ENCODE results near the gene NME7. TPM values are rescaled to one million over a fixed set of nuclear protein-coding genes. Genes with fewer than 3 reads are reported as not detected.
A peak's percentile ranks its signal among the peaks of the same experiment; 100 is the strongest.

Gene NME7
- total RNA-seq, 1 donor from 2014 or later: 12.5 TPM

- peak overlapping the region; percentile 0 to 22 (median 11) for H3K4me3 ChIP-seq (ENCODE audit: low read length in 3 of 3)
- peaks cover 26 to 36% (median 34%) of the 10 kb centered on the region in 3 donors for H3K36me3 ChIP-seq (ENCODE audit: control insufficient read depth in 3 of 3, insufficient read depth in 3 of 3, low read length in 3 of 3)
- H3K9me3 ChIP-seq (ENCODE audit: control insufficient read depth in 3 of 3, low read length in 3 of 3): no peaks in the 10 kb centered on the region
- peak overlapping the region in 2 of 3 donors; percentile 39 to 69 for H3K9ac ChIP-seq (ENCODE audit: low read depth in 1 of 3, low read length in 3 of 3)
- peaks cover 67 to 87% (median 69%) of the 10 kb centered on the region in 3 donors for H3K4me1 ChIP-seq (ENCODE audit: control insufficient read depth in 3 of 3, insufficient read depth in 3 of 3, low read length in 3 of 3)
- no peaks in the 10 kb centered on the region for H3K27me3 ChIP-seq (ENCODE audit: control insufficient read depth in 3 of 3, insufficient read depth in 3 of 3, low read length in 3 of 3)
- H3K27ac ChIP-seq (ENCODE audit: low read depth, low read length): peak overlapping the region; percentile 86
Observed at GRCh38 chr1:169117014-169117413, 250.6 kb downstream of the NME7 start.

DNA sequence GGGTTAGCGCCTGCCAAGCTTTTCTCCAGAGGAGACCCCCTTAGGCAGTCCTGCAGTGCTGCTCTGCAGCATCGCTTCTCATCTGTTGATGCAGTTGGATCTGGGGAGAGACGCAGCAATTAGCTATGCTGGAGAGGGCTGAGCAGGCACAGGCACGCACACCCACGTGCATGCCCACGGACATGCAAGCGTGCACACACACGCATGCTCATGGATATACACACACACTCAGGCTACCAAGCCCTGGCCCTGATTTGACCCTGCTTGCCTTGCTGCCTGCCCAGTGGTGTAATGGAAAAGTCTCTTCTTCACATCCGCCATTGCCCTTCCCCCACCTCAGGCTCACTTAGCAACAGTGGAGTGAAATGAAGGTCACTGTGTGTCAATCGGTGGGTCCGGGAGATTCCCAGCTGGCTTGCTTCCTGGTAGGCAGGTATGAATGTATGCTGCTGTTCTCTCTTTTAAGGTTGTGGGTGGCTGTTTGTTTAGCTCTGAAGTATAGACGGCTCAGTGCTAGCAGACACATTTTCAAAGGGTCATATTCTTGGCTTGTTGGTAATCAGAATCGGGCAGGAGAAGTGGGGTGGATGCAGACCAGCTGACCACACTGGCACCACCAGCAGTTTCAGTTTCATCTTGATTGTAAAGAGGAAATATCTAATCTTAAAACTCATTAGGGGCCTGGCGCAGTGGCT is 251.6 kb downstream of the NME7 start:
- Histone ChIP-seq H3K27ac (ENCODE audit: low read depth, low read length) (peak overlapping the region; percentile 86), H3K9me3 (ENCODE audit: control insufficient read depth in 3 of 3, low read length in 3 of 3) (no peaks in the 10 kb centered on the region), H3K27me3 (ENCODE audit: control insufficient read depth in 3 of 3, insufficient read depth in 3 of 3, low read length in 3 of 3) (no peaks in the 10 kb centered on the region), H3K36me3 (ENCODE audit: control insufficient read depth in 3 of 3, insufficient read depth in 3 of 3, low read length in 3 of 3) (peaks cover 26 to 34% (median 29%) of the 10 kb centered on the region in 3 donors), H3K4me1 (ENCODE audit: control insufficient read depth in 3 of 3, insufficient read depth in 3 of 3, low read length in 3 of 3) (peaks cover 67 to 87% (median 72%) of the 10 kb centered on the region in 3 donors), H3K9ac (ENCODE audit: low read depth in 1 of 3, low read length in 3 of 3) (peak overlapping the region; percentile 60 to 69 (median 66)), H3K4me3 (ENCODE audit: low read length in 3 of 3) (peak overlapping the region; percentile 54 to 62 (median 62))

GRCh38 chr1:169113613-169114119 is 253.9 kb downstream of the NME7 start:
- peaks cover 65 to 80% (median 69%) of the 10 kb centered on the region in 3 donors for H3K4me1 ChIP-seq (ENCODE audit: control insufficient read depth in 3 of 3, insufficient read depth in 3 of 3, low read length in 3 of 3)
- peak overlapping the region; percentile 86 for H3K27ac ChIP-seq (ENCODE audit: low read depth, low read length)
- no peaks in the 10 kb centered on the region for H3K27me3 ChIP-seq (ENCODE audit: control insufficient read depth in 3 of 3, insufficient read depth in 3 of 3, low read length in 3 of 3)
- H3K9me3 ChIP-seq (ENCODE audit: control insufficient read depth in 3 of 3, low read length in 3 of 3): no peaks in the 10 kb centered on the region
- H3K9ac ChIP-seq (ENCODE audit: low read depth in 1 of 3, low read length in 3 of 3): peak overlapping the region; percentile 19 to 70 (median 54)
- H3K4me3 ChIP-seq (ENCODE audit: low read length in 3 of 3): peak overlapping the region; percentile 34 to 49 (median 42)
- H3K36me3 ChIP-seq (ENCODE audit: control insufficient read depth in 3 of 3, insufficient read depth in 3 of 3, low read length in 3 of 3): peaks cover 23 to 35% (median 26%) of the 10 kb centered on the region in 3 donors

DNA sequence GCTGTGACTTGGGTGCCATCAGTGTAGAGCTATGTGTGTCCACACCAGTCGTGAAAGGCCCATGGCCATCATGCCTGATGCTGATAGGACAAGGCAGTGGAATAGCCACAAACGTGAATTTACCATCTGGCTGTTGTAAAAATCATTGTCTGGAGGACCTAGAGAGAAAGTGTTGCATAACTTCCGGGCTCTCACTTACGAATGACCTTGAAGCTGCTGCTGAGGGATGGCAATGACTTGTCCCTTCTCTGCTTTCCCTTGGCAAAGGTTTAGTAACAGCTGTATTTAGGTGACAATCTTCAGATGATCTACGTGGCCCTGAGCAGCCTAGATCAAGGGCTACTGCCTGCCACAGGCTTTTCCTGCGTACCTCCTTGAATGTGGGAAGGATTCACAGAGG is 255.4 kb downstream of the NME7 start:
- Histone ChIP-seq H3K4me3 (ENCODE audit: low read length in 3 of 3) (peak overlapping the region in 2 of 3 donors; percentile 4 to 36), H3K4me1 (ENCODE audit: control insufficient read depth in 3 of 3, insufficient read depth in 3 of 3, low read length in 3 of 3) (peaks cover 51 to 69% (median 57%) of the 10 kb centered on the region in 3 donors), H3K27ac (ENCODE audit: low read depth, low read length) (peak overlapping the region; percentile 86), H3K36me3 (ENCODE audit: control insufficient read depth in 3 of 3, insufficient read depth in 3 of 3, low read length in 3 of 3) (peaks cover 26 to 36% (median 32%) of the 10 kb centered on the region in 3 donors), H3K9ac (ENCODE audit: low read depth in 1 of 3, low read length in 3 of 3) (peak overlapping the region; percentile 70 to 94 (median 76)), H3K27me3 (ENCODE audit: control insufficient read depth in 3 of 3, insufficient read depth in 3 of 3, low read length in 3 of 3) (no peaks in the 10 kb centered on the region), H3K9me3 (ENCODE audit: control insufficient read depth in 3 of 3, low read length in 3 of 3) (no peaks in the 10 kb centered on the region)

GRCh38 chr1:169111472-169111871 is 256.1 kb downstream of the NME7 start:
- H3K4me1 ChIP-seq (ENCODE audit: control insufficient read depth in 3 of 3, insufficient read depth in 3 of 3, low read length in 3 of 3): peaks cover 45 to 64% (median 52%) of the 10 kb centered on the region in 3 donors
- no peaks in the 10 kb centered on the region for H3K9me3 ChIP-seq (ENCODE audit: control insufficient read depth in 3 of 3, low read length in 3 of 3)
- peak overlapping the region; percentile 86 for H3K27ac ChIP-seq (ENCODE audit: low read depth, low read length)
- H3K27me3 ChIP-seq (ENCODE audit: control insufficient read depth in 3 of 3, insufficient read depth in 3 of 3, low read length in 3 of 3): no peaks in the 10 kb centered on the region
- H3K9ac ChIP-seq (ENCODE audit: low read depth in 1 of 3, low read length in 3 of 3): peak overlapping the region in 2 of 3 donors; percentile 70 to 94
- peaks cover 23 to 39% (median 36%) of the 10 kb centered on the region in 3 donors for H3K36me3 ChIP-seq (ENCODE audit: control insufficient read depth in 3 of 3, insufficient read depth in 3 of 3, low read length in 3 of 3)
- H3K4me3 ChIP-seq (ENCODE audit: low read length in 3 of 3): peak overlapping the region; percentile 26 to 49 (median 29)

- peak overlapping the region; percentile 53 to 96 (median 81) for H3K4me3 ChIP-seq (ENCODE audit: low read length in 3 of 3)
- H3K9me3 ChIP-seq (ENCODE audit: control insufficient read depth in 3 of 3, low read length in 3 of 3): no peaks in the 10 kb centered on the region
- peaks cover 21 to 37% (median 34%) of the 10 kb centered on the region in 3 donors for H3K36me3 ChIP-seq (ENCODE audit: control insufficient read depth in 3 of 3, insufficient read depth in 3 of 3, low read length in 3 of 3)
- peak overlapping the region; percentile 86 for H3K27ac ChIP-seq (ENCODE audit: low read depth, low read length)
- peaks cover 39 to 59% (median 46%) of the 10 kb centered on the region in 3 donors for H3K4me1 ChIP-seq (ENCODE audit: control insufficient read depth in 3 of 3, insufficient read depth in 3 of 3, low read length in 3 of 3)
- H3K9ac ChIP-seq (ENCODE audit: low read depth in 1 of 3, low read length in 3 of 3): peak overlapping the region; percentile 90 to 95 (median 94)
- H3K27me3 ChIP-seq (ENCODE audit: control insufficient read depth in 3 of 3, insufficient read depth in 3 of 3, low read length in 3 of 3): no peaks in the 10 kb centered on the region
Observed at GRCh38 chr1:169110689-169111447, 256.7 kb downstream of the NME7 start.

DNA sequence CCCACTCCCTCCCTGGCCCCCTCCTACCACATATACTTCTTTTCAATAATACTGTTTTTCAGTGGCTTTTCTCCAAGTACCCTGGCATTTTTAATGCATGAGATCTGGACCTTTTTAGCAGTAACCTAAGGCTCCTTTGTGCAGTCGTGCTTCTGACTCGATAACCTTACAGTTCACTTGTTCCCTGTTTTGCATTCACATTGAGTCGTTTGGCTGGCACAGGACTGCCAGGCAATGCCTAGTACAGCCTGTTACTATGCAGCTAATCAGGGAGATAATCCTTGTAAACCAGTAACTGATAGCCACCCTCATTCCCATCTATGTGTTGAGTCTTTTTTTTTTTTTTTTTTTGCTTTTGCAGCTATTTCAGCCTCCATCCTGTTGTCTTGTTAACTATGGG is 257.4 kb downstream of the NME7 start:
- Histone ChIP-seq H3K27ac (ENCODE audit: low read depth, low read length) (peak overlapping the region; percentile 86), H3K27me3 (ENCODE audit: control insufficient read depth in 3 of 3, insufficient read depth in 3 of 3, low read length in 3 of 3) (no peaks in the 10 kb centered on the region), H3K9ac (ENCODE audit: low read depth in 1 of 3, low read length in 3 of 3) (peak overlapping the region; percentile 90 to 95 (median 94)), H3K36me3 (ENCODE audit: control insufficient read depth in 3 of 3, insufficient read depth in 3 of 3, low read length in 3 of 3) (peaks cover 19 to 34% (median 33%) of the 10 kb centered on the region in 3 donors), H3K4me3 (ENCODE audit: low read length in 3 of 3) (peak overlapping the region; percentile 81 to 96 (median 88)), H3K4me1 (ENCODE audit: control insufficient read depth in 3 of 3, insufficient read depth in 3 of 3, low read length in 3 of 3) (peaks cover 36 to 56% (median 45%) of the 10 kb centered on the region in 3 donors), H3K9me3 (ENCODE audit: control insufficient read depth in 3 of 3, low read length in 3 of 3) (no peaks in the 10 kb centered on the region)

DNA sequence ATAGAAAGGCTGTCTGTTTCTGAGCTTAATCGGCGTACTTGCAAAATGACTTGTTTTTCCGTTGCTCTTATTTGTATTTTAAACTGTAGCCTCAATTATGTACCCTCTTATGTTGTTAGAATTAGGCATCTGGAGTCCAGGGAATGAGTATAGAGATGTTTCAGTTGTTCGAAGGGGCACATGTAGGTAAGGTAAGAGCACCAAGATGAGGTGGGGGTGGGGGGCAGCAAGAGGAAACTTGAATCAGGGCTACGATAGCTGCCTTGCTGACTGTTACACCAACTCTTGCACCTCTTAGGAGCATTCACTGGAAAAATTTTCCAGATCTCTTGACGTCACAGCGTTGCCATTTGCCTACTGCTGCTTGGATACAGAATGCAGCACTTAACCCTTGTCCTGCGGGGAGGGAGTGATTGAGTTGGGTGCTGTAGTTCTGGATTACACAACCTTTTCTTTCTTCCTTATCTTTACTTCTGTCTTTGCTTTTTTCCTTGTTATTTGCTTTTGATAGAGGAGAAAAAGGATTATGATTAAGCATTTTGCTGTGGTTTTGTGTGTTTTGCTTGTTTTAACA is 257.9 kb downstream of the NME7 start:
- Histone ChIP-seq H3K4me1 (ENCODE audit: control insufficient read depth in 3 of 3, insufficient read depth in 3 of 3, low read length in 3 of 3) (peaks cover 42 to 60% (median 51%) of the 10 kb centered on the region in 3 donors), H3K9me3 (ENCODE audit: control insufficient read depth in 3 of 3, low read length in 3 of 3) (no peaks in the 10 kb centered on the region), H3K36me3 (ENCODE audit: control insufficient read depth in 3 of 3, insufficient read depth in 3 of 3, low read length in 3 of 3) (peaks cover 19 to 34% (median 33%) of the 10 kb centered on the region in 3 donors), H3K27ac (ENCODE audit: low read depth, low read length) (peak overlapping the region; percentile 86), H3K9ac (ENCODE audit: low read depth in 1 of 3, low read length in 3 of 3) (peak overlapping the region; percentile 90 to 95 (median 94)), H3K4me3 (ENCODE audit: low read length in 3 of 3) (peak overlapping the region; percentile 81 to 96 (median 88)), H3K27me3 (ENCODE audit: control insufficient read depth in 3 of 3, insufficient read depth in 3 of 3, low read length in 3 of 3) (no peaks in the 10 kb centered on the region)

DNA sequence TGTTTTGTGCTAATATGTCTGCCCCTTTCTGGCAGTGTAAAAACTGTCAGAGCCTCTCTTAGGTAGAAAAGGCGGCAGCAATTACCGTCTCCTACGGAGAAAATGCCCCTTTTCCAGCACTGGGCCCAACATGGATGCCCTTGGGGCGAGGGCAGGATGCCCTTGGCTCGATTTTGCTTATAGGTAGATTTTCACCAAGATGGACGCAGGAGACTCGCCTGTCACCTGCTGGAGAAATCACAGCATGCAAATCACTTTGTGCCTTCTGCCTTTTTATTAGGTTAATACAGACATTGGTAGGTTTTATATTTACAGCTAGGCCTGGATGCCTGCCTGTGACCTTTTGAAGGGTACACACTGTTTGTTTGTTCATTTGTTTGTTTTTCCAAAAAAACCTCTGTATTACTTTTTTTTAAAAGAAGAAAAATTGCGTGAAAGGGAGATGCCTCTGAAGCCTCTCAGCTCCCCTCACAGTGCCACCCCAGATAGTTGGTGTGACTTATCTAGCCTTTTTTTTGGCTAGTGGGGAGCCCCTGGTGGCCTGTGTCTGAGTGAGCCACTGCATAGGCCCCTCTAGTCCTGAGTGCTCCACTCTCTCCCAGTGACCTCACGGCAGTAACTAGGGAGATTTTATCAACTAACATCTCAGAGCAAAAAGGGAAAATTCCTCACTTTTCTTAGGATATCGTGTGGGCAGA is 258.6 kb downstream of the NME7 start:
- Histone ChIP-seq H3K4me1 (ENCODE audit: control insufficient read depth in 3 of 3, insufficient read depth in 3 of 3, low read length in 3 of 3) (peaks cover 37 to 57% (median 46%) of the 10 kb centered on the region in 3 donors), H3K9ac (ENCODE audit: low read depth in 1 of 3, low read length in 3 of 3) (peak overlapping the region; percentile 90 to 95 (median 94)), H3K4me3 (ENCODE audit: low read length in 3 of 3) (peak overlapping the region; percentile 81 to 96 (median 88))

More for the DNA sequence above, 258.6 kb downstream of the NME7 start:
- H3K27me3 ChIP-seq (ENCODE audit: control insufficient read depth in 3 of 3, insufficient read depth in 3 of 3, low read length in 3 of 3): no peaks in the 10 kb centered on the region
- H3K36me3 ChIP-seq (ENCODE audit: control insufficient read depth in 3 of 3, insufficient read depth in 3 of 3, low read length in 3 of 3): peaks cover 14 to 33% (median 29%) of the 10 kb centered on the region in 3 donors
- H3K9me3 ChIP-seq (ENCODE audit: control insufficient read depth in 3 of 3, low read length in 3 of 3): no peaks in the 10 kb centered on the region
- peak overlapping the region; percentile 86 for H3K27ac ChIP-seq (ENCODE audit: low read depth, low read length)
